Neutrophil (primary cell): ENCODE data around the gene SLC25A18.

Experiments
- H3K27ac ChIP-seq: fragments of 200-600 bp; sonication (generic); 2 replicates; pipeline ENCODE4 v1.5.1; 2016; ENCODE audit warnings: mild to moderate bottlenecking, moderate library complexity
- H3K27me3 ChIP-seq: fragments of 200-600 bp; sonication (generic); 2 replicates; pipeline ENCODE4 v1.6.0; 2016; ENCODE audit warnings: mild to moderate bottlenecking
- H3K36me3 ChIP-seq: fragments of 200-600 bp; sonication (generic); 2 replicates; pipeline ENCODE4 v1.5.1; 2017
- H3K4me1 ChIP-seq, 2 experiments: fragments of 200-600 bp in 1 of 2; sonication (generic) in 1 of 2; 1 replicate in 1 of 2; 2 replicates in 1 of 2; pipeline versions ENCODE4 v1.5.1 to v1.6.1; 2013 to 2016; ENCODE audit warnings: low read depth in 1 of 2, low read length in 1 of 2, mild to moderate bottlenecking in 1 of 2, moderate library complexity in 1 of 2; ENCODE audit not compliant: control insufficient read depth in 1 of 2, insufficient read depth in 1 of 2
- H3K4me3 ChIP-seq, 2 experiments: fragments of 200-600 bp in 1 of 2; sonication (generic) in 1 of 2; 1 replicate in 1 of 2; 2 replicates in 1 of 2; pipeline ENCODE4 v1.5.1; 2013 to 2016; ENCODE audit warnings: low read depth in 1 of 2, low read length in 1 of 2, mild to moderate bottlenecking in 1 of 2, moderate library complexity in 1 of 2
- H3K9me3 ChIP-seq: fragments of 200-600 bp; sonication (generic); 2 replicates; pipeline ENCODE4 v1.5.1; 2016
- TF ChIP-seq, protein P1 (sequence below): fragments of 200-600 bp; sonication (generic); IDR thresholded peaks from 2 replicates; pipeline ENCODE4 v1.5.1; 2016; ENCODE audit warnings: antibody characterized with exemption

SLC25A18 gene

GRCh38 chr22:17536269-17536668 is 27.0 kb upstream of the SLC25A18 start:
- Histone ChIP-seq H3K9me3 (no peaks in the 10 kb centered on the region), H3K27me3 (no peaks in the 10 kb centered on the region), H3K36me3 (no peaks in the 10 kb centered on the region), H3K27ac (no peak overlapping the region), H3K4me1 (no peaks in the 10 kb centered on the region), H3K4me3 (no peak overlapping the region)
- TF ChIP-seq, protein P1, sequence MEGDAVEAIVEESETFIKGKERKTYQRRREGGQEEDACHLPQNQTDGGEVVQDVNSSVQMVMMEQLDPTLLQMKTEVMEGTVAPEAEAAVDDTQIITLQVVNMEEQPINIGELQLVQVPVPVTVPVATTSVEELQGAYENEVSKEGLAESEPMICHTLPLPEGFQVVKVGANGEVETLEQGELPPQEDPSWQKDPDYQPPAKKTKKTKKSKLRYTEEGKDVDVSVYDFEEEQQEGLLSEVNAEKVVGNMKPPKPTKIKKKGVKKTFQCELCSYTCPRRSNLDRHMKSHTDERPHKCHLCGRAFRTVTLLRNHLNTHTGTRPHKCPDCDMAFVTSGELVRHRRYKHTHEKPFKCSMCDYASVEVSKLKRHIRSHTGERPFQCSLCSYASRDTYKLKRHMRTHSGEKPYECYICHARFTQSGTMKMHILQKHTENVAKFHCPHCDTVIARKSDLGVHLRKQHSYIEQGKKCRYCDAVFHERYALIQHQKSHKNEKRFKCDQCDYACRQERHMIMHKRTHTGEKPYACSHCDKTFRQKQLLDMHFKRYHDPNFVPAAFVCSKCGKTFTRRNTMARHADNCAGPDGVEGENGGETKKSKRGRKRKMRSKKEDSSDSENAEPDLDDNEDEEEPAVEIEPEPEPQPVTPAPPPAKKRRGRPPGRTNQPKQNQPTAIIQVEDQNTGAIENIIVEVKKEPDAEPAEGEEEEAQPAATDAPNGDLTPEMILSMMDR = no peak

GRCh38 chr22:17537155-17537554 is 26.1 kb upstream of the SLC25A18 start:
- no peak overlapping the region for H3K4me3 ChIP-seq
- no peaks in the 10 kb centered on the region for H3K36me3 ChIP-seq
- no peaks in the 10 kb centered on the region for H3K9me3 ChIP-seq
- no peaks in the 10 kb centered on the region for H3K4me1 ChIP-seq
- no peaks in the 10 kb centered on the region for H3K27me3 ChIP-seq
- TF ChIP-seq, protein P1 = no peak
- no peak overlapping the region for H3K27ac ChIP-seq

GRCh38 chr22:17540481-17540880 is 22.8 kb upstream of the SLC25A18 start:
- no peak overlapping the region for H3K27ac ChIP-seq
- H3K4me1 ChIP-seq = no peaks in the 10 kb centered on the region
- no peaks in the 10 kb centered on the region for H3K27me3 ChIP-seq
- H3K9me3 ChIP-seq = no peaks in the 10 kb centered on the region
- no peak overlapping the region for H3K4me3 ChIP-seq
- TF ChIP-seq, protein P1 = no peak
- H3K36me3 ChIP-seq = no peaks in the 10 kb centered on the region

- Histone ChIP-seq H3K9me3 (no peaks in the 10 kb centered on the region), H3K27me3 (no peaks in the 10 kb centered on the region), H3K36me3 (no peaks in the 10 kb centered on the region), H3K27ac (no peak overlapping the region), H3K4me1 (no peaks in the 10 kb centered on the region), H3K4me3 (no peak overlapping the region)
- TF ChIP-seq, protein P1 = no peak
Measured at GRCh38 chr22:17541476-17541875, 21.8 kb upstream of the SLC25A18 start.

DNA sequence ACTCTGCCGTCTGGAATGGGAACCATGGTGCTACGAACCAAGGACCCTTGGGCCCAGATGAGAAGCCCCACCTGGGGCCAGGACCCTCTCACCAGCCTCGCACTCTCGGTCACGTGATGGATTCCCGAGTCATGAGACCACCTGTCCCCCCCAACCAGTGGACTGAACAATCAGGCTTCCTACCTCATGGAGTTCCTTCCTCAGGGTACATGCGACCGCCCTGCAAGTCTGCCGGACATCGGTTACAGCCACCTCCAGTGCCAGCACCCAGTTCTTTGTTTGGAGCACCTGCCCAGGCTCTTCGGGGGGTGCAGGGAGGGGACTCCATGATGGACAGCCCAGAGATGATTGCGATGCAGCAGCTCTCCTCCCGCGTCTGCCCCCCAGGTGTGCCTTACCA is 20.8 kb upstream of the SLC25A18 start:
- TF ChIP-seq, protein P1 = no peak
- no peak overlapping the region for H3K27ac ChIP-seq
- H3K4me3 ChIP-seq = no peak overlapping the region
- H3K4me1 ChIP-seq = no peaks in the 10 kb centered on the region
- no peaks in the 10 kb centered on the region for H3K27me3 ChIP-seq
- no peaks in the 10 kb centered on the region for H3K36me3 ChIP-seq
- H3K9me3 ChIP-seq = no peaks in the 10 kb centered on the region
